Kasumi-1 (cell line): ENCODE results near the gene NR3C1.

Experiments
- DNase-seq, 2 experiments: peaks; one replicate each; lab custom pipeline; 2025; lab: John Stamatoyannopoulos, UW

Gene NR3C1

DNA sequence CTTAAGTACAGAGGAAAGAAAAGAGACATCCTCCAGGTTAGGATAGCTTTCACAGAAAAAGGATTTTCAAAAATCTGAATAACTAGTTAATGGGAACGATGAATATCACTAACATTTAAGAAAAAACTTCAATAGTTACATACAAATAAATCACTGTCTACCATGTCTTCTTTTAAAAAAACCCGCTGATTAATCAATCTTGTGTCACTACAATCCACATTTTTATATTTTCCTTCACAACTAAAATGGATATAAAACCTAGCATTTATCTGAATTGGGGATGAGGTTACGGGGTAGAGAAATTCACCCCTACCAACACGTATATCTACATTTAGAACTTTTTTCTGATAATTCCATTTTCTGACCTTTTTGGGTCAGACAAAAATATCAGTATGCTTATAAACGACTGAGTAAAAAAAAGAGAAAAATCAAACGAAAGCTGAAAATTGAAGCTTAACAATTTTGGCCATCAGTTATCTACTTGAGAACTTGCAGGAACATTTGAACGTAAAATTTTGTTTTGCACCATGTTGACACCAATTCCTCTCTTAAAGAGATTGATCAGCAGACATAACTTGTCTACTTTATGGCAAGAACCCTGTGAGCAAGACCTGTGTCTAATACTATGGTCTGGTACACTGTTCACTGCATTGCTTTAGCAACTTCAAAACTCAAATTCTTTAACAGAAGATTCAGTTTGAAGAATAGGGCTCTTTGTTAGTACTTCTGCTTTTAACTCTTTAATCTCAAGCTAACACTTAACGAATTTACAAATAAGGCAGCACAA, 4.8 kb downstream of the NR3C1 start:
- peak; percentile 25 to 48 for DNase-seq

DNA sequence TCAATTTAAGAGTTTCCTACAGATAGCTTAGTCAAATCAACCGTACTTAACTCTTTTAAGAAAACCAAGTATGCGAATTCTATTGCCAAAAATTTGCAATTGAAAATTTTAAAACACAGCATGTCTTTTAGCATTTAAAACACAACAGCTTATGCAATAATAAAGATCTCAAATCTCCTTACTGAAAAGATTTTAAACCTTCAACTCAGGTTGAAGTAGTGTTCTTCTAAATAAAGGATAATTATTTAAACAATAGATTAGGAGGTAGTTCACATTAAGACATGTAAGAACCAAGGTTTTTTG, 5.5 kb downstream of the NR3C1 start:
- DNase-seq, result no peak

DNA sequence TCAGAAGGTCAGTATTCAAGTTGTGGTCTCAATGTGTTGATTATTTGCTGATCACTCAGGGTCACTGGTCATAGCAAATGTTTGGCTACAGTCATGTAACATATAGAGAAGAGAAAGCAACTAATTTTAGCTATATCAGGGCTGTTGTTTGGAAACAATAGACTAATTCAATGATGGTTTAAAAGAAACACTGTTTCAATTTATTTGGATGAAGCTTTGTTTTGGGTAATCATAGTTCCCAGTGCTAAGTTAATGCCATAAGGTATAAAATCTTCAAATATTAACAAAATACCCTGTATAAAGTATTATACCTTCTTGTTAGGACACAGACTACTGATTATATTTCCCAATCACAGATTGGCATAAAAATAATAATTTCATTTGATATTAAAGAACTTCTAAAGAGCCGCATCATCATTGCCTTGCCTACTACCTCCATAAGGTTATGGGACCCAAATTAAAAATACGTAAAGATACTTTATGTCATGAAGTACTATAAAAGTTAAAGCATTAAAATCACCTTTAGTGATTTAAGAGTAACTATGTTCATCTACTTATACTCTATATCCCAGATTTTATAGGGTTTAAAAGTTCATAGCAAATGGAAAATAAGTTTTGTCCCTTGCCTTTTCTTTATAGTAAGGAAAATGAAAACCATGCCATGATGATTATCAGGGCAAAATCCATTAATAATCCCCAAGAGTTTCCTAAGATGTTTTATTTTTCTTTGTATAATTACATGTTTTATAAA, 6.0 kb downstream of the NR3C1 start:
- no peak for DNase-seq

DNA sequence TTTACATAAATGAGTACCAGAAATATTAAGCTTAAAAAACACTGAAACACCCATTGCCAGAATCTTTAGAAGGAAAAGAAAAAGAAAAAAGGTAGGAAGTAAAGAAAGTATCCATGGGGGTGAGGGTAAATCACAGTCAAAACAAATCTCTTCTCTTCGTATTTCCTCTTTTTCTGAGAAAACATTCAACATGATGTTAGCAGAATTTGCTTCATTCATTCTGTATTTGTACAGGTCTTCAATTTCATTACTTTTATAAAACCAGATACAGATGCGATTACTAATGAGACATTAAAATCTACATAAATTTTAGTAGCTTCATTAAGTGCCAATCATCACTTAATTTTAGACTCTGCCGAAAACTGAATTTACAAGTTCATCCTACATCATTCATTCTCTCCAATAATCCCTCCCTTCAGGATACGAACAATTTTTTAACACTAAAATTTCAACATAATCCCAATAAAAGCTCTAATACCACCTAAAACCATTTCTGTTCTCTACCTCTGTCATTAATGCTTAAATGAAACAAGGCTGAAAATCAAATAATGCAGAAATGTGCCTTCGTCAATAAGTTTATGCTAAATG, 7.0 kb downstream of the NR3C1 start:
- DNase-seq, result peak in 1 of 2 experiments; percentile 8

DNA sequence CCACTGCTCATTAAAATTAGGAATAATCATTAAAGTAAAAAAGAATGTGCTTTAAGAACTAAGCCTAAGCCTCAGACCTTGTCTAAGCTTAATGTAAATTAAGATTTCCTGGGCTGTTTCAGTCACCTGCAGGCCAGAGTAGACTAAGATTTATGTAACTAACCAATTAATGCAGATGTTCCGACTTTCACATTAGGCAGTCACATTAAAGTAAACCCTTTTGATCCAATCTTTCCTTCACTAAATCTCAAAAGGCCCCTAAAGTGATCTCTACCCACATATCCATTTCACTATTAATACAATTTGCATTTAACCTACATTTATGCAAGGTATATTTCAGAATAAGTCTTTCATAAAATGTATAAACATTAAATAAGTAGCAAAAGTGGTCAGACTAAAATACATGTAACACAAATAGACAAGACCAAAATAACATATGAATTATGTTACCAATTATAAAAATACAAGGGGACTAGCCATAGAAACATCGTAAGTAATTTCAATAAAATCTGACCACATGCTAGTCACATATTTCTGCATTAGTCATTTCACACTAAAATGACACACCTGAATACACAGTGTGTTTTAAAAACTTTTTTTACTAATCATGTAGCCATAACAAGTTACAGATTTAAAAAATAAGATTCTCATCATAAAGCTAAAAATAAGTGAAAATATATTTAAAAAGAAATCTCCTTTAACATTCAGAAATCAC, 7.7 kb downstream of the NR3C1 start:
- no peak for DNase-seq

DNA sequence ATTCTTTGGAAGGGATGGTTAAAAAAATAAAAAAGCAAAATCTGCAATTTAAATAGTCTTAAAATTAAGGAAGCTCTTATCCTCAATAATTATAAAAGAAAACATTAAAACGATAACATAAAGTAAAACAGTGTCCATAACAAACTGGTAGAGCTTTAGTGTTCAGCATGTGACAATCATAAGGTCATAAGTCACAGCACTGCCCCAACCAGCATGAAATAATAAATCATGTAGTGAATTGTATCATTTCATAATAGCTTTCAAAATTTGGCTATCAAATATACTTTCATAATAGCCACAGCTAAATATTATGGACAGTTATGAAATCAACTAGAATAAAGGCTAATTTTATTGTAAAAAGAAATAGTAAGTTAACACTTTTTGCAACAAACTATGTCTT, 10.0 kb downstream of the NR3C1 start:
- no peak for DNase-seq

DNA sequence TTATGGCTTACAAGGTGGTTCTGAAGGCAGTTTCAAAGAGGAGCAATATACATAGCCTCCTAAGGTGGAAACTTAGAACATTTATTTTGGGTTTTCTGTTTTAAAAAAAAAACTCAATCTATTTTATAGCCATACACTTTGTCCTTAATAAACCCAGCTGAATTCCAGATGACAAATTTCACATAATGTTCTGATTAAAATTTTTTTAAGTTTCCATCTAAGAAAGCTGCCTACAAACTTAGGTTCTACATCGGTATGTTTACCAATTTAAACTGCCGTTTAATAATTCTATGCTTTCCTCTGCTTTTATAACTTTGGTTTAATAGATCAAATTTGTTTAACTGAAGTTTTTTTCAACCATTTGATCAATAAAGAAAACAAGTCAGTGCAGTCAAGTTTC, 12.5 kb downstream of the NR3C1 start:
- DNase-seq, result no peak

DNA sequence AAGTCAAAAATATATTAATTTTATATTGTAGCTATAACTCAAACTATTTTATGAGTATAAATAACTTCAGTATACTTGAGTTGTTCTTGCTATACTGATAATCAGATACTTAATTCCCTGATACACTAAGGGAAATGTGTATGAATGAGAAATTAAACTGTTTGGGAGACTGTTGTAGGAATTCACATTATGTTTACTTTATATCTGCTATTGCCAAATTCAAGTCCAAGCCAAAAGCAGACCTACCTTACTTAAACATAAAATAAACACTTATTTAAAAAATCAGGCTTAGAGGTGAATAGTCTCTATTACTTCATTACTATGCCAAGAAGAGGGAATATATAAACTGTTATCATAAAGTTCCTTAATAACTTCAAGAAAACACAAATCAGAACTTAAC, 13.2 kb downstream of the NR3C1 start:
- DNase-seq, result no peak

DNA sequence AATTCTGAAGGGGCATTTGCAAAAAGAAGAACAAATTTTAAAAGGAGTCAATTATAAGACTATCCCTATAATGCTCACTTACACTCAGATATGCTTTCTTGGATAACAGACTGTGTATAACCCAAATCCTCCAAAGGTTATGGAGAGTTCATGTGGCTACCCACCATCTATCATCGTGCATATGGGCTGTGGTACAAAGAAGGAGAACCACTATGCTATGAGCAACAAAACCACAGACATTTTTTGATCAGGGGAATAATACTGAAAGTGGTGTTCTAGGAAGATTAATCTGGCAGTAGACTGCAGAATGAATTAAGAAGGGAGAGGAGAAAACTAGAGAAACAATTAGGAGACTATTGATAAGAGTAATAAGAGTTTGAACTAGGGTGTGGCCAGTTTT, 16.8 kb downstream of the NR3C1 start:
- no peak for DNase-seq

DNA sequence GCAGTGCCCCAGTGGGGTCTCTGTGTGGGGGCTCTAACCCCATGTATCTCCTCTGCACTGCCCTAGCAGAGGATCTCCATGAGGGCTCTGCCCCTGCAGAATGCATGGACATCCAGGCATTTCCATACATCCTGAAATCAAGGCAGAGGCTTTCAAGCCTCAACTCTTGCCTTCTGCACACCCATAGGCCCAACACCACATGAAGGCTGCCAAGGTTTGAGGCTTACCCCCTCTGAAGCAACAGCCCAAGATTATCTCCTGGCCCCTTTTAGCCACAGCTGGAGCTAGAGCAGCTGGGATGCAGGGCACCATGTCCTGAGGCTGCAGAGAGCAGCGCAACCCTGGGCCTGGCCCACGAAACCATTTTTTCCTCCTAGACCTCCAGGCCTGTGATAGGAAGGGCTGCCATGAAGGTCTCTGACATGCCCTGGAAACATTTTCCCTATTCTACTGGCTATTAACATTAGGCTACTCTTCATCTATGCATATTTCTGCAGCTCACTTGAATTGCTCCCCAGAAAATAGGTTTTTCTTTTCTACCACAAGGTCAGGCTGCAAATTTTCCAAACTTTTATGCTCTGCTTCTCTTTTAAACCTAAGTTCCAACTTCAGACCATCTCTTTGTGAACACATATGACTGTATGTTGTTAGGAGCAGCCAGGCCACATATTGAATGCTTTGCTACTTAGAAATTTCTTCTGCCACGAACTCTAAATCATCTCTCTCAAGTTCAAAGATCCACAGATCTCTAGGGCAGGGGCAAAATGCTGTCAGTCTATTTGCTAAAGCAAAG, 18.4 kb downstream of the NR3C1 start:
- DNase-seq, result no peak

DNA sequence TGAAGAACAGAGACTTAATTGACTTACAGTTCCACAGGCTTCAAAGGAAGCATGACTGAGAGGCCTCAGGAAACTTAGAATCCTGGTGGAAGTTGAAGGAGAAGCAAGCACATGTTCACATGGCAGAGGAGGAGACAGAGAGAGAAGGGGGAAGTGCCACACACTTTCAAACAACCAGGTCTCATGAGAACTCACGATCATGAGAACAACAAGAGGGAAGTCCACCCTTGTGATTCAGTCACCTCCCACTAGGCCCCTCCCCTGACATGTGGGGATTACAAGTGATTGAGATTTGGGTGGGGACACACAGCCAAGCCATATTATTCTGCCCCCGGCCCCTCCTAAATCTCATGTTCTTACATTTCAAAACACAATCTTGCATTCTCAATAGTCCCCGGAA, 19.5 kb downstream of the NR3C1 start:
- no peak for DNase-seq

DNA sequence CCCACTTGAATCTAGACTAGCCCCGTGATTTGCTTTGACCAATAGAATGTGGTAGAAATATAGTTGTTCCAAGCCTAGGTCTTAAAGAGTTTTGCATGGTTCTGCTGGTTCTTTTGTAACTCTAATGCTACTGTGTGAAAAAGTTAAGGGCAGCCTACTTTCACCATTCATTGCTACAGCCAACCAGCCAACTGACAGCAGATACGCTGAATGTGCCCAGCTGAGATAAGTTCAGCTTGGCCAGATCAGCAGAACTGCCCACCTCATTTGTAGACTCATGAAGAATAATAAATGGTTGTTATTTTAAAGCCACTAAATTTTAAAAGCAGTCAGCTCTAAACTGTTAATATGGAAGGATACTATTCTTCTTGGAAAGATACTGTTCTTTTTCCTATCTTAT, 23.9 kb downstream of the NR3C1 start:
- no peak for DNase-seq

DNA sequence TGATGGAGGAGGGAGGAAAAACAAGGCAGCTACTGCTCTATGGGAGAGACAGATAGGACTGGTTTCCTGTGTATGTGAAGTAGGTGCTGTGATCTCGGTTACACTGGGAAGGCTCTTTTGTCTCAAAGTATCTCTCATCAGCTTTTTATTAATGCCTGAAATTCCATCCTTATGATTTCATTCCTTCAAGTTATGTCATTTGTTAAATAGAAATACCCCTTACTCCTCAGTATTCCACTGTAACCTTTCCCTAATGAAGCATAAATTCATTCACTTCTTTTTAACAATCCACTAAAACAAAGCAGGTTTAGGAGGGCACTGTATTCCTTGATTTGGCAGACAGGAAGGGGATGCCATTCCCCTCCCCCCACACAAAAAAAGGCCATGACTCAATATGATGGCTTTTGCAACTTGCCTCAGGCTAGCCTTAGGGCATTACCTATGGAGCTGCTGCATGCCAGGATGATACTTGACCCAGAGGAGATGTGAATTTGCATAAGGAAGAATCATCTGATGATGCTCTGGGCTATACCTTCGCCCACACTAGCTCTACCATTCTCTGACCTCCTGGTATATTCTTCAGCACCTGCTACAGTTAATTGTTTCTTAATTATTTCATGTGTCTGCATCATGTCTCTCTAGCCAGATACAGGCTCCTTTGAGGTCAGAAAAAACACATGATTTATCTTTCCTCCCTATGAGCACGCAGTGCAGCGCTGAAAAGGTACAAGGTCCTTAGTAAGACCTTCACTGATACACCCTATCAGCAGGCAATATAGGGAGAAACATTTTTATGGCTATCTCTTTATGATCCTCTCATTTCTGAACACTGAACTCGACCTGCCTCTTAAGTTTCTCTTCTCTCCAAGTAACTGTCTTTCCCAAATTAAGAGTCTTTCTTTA, 26.3 kb downstream of the NR3C1 start:
- DNase-seq, result no peak

DNA sequence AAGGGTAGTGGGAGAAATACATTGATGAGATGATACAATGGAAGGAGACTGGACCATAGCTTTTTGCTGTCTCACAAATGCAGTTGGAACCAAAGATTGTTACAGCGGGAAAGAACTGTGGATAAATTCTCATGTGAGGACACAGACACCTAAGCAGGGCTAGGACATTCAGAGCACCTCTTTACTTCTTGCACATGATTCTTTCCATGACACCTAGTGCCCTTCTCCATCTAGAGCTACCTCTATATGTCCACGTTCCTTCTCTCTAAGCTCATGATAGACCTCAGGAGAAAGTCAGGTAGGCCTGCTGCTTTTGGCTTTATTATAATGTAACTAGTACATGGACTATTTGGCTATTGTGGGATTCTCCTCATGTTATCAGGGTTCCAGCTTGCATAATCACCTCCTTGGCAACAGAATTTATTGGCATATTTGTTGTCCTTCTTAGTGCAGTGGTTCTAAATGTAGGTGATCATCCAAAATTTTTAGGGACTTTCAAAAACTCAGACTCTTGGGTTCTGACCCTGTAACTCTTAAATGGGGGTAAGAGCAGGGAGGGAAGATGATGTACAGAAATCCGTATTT, 27.2 kb downstream of the NR3C1 start:
- DNase-seq, result no peak

DNA sequence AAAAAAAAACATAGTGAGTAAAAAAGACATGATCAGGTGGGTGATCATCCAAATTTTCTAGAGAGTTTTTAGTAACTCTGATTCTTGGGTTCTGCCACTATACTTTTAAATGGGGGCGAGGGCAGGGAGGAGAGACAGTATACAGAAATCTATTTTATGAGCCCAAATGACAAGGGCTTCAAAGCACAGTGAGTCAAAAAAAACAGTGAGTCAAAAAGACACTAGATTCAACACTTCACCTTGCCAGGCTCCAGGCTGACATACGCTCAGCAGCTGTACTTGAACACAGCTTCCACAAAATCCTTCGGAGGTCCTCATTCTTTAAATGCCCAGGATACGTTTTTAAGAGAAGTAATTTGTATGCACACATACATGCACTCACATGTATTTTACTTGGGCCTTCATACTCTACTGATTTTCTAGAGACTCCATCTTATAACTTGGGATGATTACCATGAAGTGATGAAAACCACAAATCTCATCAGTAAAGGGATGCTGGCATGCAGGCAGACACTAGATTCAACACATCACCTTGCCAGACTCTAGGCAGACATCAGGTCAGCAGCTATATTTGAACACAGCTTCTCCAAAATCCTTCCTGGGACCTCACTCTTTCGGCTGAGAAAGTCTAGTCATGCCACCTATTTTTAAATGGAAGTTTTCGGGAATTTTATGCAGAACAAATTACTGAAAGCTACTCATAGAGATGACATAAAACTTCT, 28.8 kb downstream of the NR3C1 start:
- DNase-seq, result no peak

DNA sequence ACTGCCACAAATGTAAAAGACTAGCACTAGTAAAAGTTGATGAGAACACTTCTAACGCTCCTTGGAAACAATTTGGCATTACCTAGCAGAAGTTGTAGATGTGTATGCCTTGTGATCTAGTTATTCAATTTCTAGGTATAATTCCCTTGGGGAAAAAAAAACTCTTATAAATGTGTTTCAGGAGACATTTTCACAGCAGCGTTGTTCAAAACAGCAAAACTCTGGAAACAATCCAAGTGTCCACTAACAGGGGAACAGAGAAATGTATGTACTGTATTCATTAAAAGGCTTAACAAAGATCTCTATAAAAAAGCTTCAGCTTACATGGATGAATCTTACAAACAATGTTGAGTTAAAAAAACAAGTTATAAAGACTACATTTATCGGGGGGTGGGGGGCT, 30.4 kb downstream of the NR3C1 start:
- no peak for DNase-seq

DNA sequence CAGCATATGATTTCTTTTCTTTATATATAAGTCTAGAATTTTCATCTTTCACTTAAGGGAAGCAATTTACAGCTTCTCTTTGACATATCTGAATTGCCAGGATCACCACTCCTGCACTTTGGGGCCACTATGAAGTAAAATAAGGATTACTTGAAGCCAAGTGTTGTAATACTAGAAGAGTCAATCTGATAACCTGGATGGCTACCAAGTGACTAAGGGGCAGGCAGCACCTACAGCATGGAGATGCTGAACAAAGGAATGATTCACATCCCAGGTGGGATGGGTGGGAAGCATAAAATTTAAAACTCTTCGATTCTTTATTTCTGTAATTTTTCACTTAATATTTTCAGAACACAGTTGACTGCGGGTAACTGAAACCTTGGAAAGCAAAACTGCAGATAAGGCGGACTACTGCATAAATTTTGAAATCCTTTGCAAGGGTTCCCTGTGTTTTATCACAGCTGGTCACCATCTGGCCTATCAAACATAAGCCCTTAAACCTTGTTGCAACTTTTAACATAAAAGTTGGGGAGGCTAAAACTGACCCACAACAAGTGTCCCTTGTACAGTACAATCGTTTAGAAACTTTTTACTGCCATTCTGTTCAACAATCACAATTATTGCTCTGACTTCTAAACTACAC, 31.2 kb downstream of the NR3C1 start:
- DNase-seq, result no peak

DNA sequence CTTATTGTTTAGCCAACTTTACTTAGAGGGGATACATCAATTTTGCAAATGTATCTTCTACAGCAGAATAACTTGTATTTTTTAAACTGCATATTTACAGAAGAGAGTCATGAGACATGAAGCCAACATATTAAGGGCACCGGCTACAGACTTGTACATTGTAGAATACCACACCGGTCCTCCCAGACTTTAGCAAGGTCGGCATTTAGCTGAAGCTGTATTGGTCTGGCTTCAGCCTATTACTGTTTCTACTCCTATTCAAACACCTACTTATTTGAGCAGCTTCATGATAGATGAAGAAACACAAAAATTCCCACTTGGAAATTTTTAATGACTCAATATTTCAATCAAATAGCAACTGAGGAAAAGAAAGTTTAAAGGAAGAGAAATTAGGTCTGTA, 33.0 kb downstream of the NR3C1 start:
- no peak for DNase-seq

DNA sequence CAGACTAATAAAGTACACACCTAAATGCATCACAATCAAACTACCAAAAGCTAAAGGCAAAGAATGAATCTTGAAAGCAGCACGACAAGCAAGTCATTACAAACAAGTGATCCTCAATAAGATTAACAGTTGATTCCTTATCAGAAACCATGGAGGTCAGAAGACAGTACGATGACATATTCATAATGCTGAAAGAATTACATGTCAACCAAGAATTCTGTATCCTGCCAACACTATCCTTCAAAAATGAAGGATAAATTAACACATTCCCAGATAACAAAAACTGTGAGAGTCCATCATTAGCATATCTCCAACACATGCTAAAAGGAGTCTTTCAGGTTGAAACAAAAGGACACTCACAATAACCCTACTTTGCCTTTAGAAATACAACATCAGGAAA, 39.4 kb downstream of the NR3C1 start:
- DNase-seq, result no peak
